Transverse colon (tissue), 4 donors: Measurements from ENCODE around the gene SPP1.

Source experiments
- CTCF ChIP-seq, 5 experiments: fragments of 200-600 bp in 3 of 5; fragments of 450-650 bp in 2 of 5; sonication (generic) in 3 of 5; IDR thresholded peaks; 1 replicate in 2 of 5; 2 replicates in 3 of 5; pipeline ENCODE4 v1.5.1; 2016 to 2017; ENCODE audit warnings: antibody characterized with exemption in 5 of 5, inconsistent platforms in 3 of 5, mild to moderate bottlenecking in 2 of 5, moderate library complexity in 1 of 5
- EP300 ChIP-seq: sonication (generic); formaldehyde crosslinking; IDR thresholded peaks from one replicate; pipeline ENCODE4 v1.6.1; 2017; ENCODE audit warnings: antibody characterized with exemption, low read depth
- POLR2A ChIP-seq: fragments of 450-650 bp; IDR thresholded peaks from one replicate; pipeline ENCODE4 v1.6.1; 2016; ENCODE audit warnings: antibody characterized with exemption, mild to moderate bottlenecking, moderate library complexity
- POLR2AphosphoS5 ChIP-seq, 3 donors: sonication (generic); formaldehyde crosslinking; IDR thresholded peaks; one replicate each; pipeline ENCODE4 v1.6.1; 2016; ENCODE audit warnings: antibody characterized with exemption in 3 of 3

- TF ChIP-seq POLR2A = no peak
- no peak for TF ChIP-seq CTCF (IDR thresholded peaks at IDR 0.05)
- no peak for TF ChIP-seq POLR2AphosphoS5 (IDR thresholded peaks at IDR 0.05)
- no peak for TF ChIP-seq EP300
Measured at GRCh38 chr4:87978681-87979080, 3.2 kb downstream of the SPP1 start.
